Left colon (tissue), 2 donors: Measurements from ENCODE around the gene ZNF229. TPM values are rescaled to one million over a fixed set of nuclear protein-coding genes. Genes with fewer than 3 reads are reported as not detected.

Source experiments
- total RNA-seq, 2 donors: library from RNA; stranded (reverse); fragmentation: NEBNext Ultra II Directional; extraction: Animal tissue kit (Norgen Biotek cat#: 25700); gene quantifications; one replicate each; pipeline ENCODE4 v1.2.1, GENCODE V29; 2021
- donor health status: DM: no; HTN: no; CAD: no.
- donor health status: DM: yes; HTN: yes; CAD: no.

ZNF229 gene
- total RNA-seq, 2 donors from 2014 or later: 1.5 to 2.7 TPM

Other genes with a start within 250 kb of the ZNF229 start
- gene ZNF227, start 235.9 kb downstream of the ZNF229 start, total RNA-seq: 10 to 100 TPM; 10.1 to 13.5 TPM
- gene ZNF233, start 188.6 kb downstream of the ZNF229 start, total RNA-seq: 1 to 10 TPM; 1.5 to 1.7 TPM
- 1 to 10 TPM; 4.9 to 6.7 TPM for gene ZNF235, start 143.4 kb downstream of the ZNF229 start, total RNA-seq
- 1 to 10 TPM; 3.3 to 4.4 TPM for gene ZNF112, start 91.8 kb downstream of the ZNF229 start, total RNA-seq
- 1 to 10 TPM in 1 of 2 donors, under 1 TPM in 1; 0.92 to 1.8 TPM for gene ZNF285, start 46.9 kb downstream of the ZNF229 start, total RNA-seq
- 1 to 10 TPM; 6.1 to 7.5 TPM for gene ZNF180, start 52.0 kb upstream of the ZNF229 start, total RNA-seq
- gene CEACAM20, start 81.2 kb upstream of the ZNF229 start, total RNA-seq: under 1 TPM; 0.15 to 0.42 TPM
- not detected for gene IGSF23, start 165.1 kb upstream of the ZNF229 start, total RNA-seq
- gene PVR, start 195.4 kb upstream of the ZNF229 start, total RNA-seq: 10 to 100 TPM; 31.0 to 35.7 TPM
- 1 to 10 TPM; 6.5 to 6.6 TPM for gene CEACAM19, start 223.0 kb upstream of the ZNF229 start, total RNA-seq